GM10266 (cell line): Measurements from ENCODE around the gene PTPRT.

ENCODE experiments used
- DNase-seq: peaks from one replicate; pipeline ENCODE4 v3.0.0; 2012; ENCODE audit errors: extremely low spot score
- TF ChIP-seq, protein P1 (sequence below): IDR thresholded peaks from 2 replicates; pipeline ENCODE4 v1.5.1; 2012; ENCODE audit warnings: mild to moderate bottlenecking, low read depth; ENCODE audit not compliant: control insufficient read depth, insufficient read depth; ENCODE audit errors: missing control alignments

PTPRT gene

DNA sequence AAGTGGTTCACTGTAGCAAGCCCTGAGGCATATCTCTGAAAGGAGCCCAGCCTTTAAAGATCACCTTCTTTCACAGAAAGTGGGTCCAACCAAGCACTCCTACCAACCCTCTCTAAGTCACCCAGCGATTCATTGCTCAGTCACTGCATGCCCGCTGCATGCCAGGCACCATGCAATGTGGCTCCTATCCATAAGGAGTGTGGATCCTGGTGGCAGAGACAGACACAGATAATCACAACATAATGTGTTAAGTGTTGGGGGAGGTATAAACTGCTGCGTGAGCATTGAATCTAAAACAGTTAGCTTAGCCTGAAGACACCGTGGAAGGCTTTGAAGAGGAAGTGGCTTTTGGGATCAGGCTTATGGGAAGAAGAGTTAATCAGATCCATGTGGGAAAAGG lies 659.5 kb downstream of the PTPRT start:
- DNase-seq = no peak
- TF ChIP-seq, protein P1, sequence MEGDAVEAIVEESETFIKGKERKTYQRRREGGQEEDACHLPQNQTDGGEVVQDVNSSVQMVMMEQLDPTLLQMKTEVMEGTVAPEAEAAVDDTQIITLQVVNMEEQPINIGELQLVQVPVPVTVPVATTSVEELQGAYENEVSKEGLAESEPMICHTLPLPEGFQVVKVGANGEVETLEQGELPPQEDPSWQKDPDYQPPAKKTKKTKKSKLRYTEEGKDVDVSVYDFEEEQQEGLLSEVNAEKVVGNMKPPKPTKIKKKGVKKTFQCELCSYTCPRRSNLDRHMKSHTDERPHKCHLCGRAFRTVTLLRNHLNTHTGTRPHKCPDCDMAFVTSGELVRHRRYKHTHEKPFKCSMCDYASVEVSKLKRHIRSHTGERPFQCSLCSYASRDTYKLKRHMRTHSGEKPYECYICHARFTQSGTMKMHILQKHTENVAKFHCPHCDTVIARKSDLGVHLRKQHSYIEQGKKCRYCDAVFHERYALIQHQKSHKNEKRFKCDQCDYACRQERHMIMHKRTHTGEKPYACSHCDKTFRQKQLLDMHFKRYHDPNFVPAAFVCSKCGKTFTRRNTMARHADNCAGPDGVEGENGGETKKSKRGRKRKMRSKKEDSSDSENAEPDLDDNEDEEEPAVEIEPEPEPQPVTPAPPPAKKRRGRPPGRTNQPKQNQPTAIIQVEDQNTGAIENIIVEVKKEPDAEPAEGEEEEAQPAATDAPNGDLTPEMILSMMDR = no peak

DNA sequence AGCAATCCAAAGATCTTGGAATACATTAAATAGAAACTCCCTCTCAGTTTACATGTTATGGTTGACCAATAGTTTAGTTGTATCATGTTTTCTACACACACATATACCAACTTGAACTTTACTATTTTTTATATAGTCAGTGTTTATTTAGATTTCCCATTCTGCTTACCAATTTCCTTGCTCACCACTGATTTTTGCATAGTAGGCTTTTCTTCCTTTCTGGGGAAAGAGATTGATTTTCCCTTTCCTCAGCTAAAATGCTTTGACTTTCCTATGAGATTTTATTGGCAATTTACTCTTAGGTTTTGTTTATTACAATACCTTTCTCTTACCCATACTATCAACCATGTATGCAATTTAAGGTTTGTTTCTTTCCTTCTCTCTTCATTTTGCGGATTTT lies 665.6 kb downstream of the PTPRT start:
- TF ChIP-seq, protein P1 = no peak

DNA sequence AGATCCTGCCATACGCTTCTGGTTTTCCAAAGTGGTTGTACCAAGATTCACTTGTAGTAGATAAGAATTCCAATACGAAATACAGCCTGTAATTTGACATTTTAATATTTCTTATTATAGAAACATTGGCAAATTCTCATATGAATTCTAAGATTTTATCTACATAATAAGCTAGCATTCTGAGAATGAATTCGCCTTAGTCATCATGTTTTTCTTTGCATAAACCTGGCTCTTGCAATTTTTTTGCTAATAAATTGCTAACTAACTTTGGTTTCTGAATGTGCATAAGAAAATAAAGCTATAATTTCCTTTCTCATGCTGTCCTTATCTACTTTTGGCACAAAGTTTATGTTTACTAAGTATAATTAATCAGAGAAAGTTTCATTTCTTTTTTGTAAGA lies 673.0 kb downstream of the PTPRT start:
- TF ChIP-seq, protein P1 = no peak
- no peak for DNase-seq

More for the DNA sequence above, 665.6 kb downstream of the PTPRT start:
- DNase-seq = no peak

DNA sequence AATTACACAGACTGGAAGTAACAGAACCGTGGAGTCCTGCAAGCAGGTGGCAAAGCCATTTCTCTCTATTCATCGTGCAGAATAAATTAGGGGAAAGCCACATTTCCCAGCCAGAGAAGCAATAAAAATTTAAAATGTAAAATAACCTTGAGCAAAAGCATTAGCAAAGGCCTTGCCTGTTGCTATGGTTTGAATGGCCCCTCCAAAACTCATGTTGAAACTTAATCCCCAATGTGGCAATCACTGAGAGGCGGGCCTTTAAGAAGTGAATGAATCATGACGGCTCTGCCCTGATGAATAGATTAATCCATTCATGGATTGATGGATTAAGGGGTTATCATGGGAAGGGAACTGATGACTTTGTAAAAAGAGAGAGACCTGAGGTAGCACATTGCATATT lies 679.0 kb downstream of the PTPRT start:
- TF ChIP-seq, protein P1 = no peak
- DNase-seq = no peak

DNA sequence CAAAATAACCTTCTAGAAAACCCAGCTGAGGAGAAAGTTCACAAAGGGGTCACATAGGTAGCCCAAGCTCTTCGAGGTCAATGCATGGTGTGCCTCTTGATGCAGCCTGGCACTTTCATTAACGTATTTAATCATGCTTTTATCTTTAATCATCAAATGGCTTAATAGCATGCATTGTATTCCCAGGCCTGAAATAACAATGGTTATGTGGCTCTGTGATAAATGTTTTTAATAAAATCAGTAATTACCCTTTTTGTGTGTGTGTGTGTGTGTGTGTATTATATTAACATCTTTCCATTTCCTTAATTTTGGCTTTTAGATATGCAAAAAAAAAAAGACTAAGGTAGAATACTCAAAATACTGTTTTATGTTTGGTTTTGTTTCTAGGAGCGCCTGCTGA lies 681.8 kb downstream of the PTPRT start:
- DNase-seq = no peak
- TF ChIP-seq, protein P1 = no peak

DNA sequence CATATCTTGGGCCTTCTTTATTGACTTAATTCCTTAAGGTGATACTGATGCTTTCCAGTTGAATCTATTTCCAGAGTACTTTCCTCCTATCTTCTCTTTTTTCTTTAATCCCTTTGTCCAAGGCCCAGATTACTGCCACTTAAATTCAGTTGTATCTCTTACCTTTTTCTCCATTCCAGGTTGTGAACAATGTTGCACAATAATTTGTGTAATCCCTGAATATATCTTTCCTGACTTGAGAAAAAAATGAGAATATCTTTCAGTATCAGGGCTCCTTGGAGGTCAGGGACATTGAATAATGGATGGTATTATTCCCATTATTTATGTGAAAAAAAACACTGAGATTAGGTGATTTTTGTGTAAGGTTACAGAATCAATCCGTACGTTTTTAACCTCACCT lies 683.3 kb downstream of the PTPRT start:
- TF ChIP-seq, protein P1 = no peak

DNA sequence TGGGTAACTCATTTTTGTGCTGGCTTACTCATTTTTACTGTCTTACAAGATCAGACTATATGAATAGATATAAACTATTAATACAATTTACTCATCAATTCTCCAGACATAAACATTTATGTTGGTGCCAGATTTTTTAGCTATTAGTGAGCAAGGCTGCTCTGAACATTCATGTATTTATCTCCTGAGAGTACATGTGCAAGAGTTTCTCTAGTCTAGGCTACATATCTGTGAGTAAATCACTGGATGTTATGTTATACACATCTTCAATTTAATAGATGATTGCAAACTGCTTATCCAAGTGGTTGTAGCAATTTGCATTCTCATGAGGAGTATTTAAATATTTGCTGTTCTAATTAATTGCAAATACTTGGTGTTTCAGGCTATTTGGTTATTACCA lies 687.1 kb downstream of the PTPRT start:
- TF ChIP-seq, protein P1 = no peak
- DNase-seq = no peak

More for the DNA sequence above, 683.3 kb downstream of the PTPRT start:
- DNase-seq = no peak
